NCI-H1092 treated with DMSO at 0.1 percent for 48 hours (cell line): ENCODE measurements around the gene NOXA1.

Experiments used
- DNase-seq: peaks from one replicate; lab custom pipeline; 2025; lab: John Stamatoyannopoulos, UW

The NOXA1 gene

DNA sequence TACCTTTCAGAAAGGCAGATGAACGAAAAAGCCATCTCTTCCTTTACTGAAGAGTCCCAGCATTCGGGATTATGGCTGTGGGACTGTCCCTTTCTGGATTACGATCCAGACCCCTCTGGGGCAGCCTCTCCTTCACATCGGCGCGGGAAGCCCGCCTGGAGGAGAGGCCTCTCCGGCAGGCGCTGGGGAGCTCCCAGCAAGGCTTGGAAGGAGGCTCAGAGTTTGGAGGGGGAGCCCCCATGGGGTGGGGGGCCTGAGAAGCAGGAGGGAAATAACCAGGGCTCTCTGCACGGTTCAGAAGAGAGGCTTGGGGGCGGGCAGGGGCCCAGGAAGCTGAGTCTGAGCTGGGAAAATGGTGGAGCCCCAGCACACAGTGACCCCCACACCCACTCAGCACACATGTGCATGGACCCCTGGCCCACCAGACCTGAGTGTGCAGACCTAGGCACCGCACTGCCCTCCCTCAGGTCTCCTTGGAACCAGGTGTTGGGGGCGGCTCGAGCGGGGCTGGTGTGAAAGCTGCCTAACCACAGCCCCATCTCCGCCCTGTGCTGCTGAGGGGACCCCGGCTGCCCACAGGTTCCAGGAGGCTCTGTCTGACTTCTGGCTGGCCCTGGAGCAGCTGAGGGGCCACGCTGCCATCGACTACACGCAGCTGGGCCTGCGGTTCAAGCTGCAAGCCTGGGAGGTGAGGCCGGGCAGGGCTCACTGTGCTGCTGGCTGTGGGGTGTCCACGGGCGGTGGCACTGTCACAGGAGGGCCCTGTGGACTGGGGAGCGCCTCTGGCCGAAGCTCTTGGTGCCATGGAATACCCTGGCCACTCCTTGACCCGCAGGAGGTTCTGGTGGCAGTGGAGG is 4.5 kb downstream of the NOXA1 start:
- DNase-seq: no peak

DNA sequence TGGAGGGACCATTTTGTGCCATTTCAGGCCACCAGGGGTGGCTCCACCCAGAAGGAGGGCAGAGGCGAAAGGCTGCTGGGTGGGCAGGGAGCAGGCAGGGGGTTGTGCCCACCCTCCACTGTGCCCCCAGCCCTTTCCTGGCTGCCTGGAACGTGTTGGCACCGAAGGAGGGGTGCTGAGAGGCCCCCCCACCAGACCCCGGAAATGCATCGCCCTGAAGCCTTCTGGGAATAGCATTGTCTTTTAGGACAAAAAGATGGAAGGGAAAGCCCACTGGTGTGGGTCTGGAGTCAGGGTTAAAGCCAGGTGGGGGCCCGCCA is 5.1 kb downstream of the NOXA1 start:
- DNase-seq: no peak

DNA sequence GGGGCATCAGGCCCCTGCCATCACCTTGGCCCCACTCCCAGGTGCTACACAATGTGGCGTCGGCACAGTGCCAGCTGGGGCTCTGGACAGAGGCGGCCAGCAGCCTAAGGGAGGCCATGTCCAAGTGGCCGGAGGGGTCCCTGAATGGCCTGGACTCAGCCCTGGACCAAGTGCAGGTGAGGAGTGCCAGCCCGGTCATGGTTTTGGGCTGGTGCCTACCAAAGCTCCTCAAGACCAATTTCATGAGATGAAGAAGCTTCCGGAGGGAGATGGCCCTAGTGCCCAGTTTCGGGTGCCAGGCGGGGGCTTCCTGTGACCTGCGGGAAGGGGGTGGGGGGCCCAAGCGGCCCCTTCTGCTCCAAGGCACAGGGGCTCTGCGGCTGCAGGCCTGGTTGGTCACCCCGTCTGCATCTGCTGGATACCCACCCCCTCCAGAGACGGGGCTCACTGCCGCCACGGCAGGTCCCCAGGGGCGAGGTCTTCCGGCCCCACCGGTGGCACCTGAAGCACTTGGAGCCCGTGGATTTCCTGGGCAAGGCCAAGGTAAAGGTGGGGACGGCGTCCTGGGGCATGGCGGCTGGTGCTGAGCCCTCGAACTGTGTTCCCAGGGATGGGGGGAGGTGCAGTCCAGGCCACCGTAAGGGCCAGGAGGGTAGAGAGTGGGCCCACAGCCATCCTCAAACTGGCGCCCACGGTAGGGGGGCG is 5.8 kb downstream of the NOXA1 start:
- DNase-seq: peak; percentile 15

- DNase-seq: no peak
These were observed 6.3 kb downstream of the NOXA1 start for GRCh38 chr9:137429546-137429890.

DNA sequence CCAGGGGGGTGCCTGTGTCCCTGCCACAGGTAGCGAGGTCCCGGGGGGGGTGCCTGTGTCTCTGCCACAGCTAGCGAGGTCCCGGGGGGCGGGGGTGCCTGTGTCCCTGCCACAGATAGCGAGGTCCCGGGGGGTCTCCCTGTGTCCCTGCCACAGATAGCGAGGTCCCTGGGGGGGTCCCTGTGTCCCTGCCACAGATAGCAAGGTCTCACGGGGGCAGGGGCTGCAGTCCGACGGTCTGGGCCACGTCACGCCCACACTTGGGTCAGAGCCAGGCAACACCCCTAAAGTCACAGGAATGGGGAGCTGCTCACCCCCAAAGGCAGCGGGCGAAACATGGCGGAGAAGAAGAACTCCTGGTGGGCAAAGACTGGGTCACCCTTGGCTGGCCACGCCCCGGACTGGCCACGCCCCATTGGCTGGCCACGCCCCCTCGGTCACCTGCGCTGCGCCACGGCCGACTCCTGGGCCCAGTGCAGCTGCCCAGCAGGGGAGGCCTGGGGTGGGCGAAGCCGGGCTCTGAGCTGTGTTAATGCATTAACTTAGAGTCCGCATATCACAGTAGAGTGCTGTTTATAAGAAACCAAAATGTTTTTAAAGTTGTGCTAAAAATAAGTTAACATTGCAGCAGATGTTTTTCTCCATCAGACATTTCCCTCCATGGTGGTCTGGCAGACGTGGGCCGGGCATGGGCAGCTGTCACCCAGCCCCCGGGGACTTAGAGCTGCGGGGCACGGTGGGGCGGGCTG is 7.0 kb downstream of the NOXA1 start:
- peak; percentile 14 for DNase-seq

DNA sequence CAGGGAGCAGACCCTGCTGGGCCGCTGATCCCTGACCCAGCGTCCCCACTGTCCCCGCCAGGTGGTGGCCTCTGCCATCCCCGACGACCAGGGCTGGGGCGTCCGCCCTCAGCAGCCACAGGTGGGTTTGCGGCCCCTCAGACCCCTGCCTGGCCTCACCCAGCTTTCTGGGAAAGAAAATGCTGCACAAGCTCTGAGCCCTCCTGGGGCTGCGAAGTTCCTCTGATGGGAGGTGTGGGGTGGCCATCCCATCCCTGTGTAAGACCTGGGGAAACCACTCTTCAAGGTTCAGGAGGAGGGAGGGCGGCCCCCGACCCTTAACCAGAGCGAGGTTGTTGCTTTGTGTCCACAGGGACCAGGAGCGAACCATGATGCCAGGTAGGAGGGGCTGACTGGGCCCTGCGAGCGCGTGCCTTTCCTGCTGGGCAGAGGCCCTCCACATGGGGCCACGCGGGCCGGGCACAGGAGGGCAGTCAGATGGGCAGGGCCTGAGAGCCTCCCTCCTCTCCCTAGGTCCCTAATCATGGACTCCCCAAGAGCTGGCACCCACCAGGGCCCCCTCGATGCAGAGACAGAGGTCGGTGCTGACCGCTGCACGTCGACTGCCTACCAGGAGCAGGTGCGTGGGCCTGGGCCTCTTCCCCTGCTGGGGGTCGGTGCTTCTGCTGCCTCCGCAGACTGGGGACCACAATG is 7.7 kb downstream of the NOXA1 start:
- DNase-seq: no peak

DNA sequence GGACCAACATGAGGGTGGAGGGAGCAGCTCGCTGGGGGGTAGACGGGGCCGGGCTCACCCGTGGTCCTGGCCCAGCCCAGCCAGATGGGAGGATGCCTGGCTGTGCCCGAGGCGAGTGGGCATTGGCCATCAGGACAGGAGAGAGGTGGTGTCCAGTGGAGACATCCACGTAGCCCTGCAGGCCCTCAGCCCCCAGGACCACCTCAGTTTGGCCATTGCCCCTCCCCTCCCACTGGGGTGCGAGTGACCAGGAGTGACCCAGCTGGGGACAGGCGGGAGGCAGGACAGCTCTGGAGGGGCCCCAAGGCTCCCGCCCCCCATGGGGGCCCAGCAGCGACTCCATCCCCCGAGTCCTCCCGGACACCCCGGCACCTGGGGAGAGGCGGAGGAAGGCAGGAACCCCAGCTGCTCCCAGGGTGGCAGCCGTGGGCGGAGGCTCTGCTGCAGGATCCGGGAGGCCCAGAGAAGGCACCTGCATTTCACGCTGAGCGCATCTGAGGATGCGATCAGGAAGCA is 8.3 kb downstream of the NOXA1 start:
- DNase-seq: no peak

- DNase-seq: no peak
These were observed 9.6 kb downstream of the NOXA1 start for GRCh38 chr9:137432687-137433348.

DNA sequence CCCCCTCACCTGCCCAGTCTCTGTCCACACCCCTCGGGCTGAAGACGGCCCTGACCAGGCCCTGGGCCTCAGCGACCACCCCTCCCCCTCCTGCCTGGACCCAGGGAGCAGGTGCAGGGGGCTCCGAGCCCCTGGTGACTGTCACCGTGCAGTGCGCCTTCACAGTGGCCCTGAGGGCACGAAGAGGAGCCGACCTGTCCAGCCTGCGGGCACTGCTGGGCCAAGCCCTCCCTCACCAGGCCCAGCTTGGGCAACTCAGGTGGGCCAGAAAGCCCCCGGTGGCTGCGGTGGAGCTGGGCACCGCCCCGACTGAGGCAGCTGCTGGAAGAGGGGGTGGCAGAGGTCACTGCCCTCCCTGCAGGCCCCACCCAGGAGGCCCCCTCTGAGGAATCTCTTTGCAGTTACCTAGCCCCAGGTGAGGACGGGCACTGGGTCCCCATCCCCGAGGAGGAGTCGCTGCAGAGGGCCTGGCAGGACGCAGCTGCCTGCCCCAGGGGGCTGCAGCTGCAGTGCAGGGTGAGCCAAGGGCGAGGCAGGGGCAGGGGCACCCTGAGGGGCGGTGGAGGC is 10.2 kb downstream of the NOXA1 start:
- no peak for DNase-seq

DNA sequence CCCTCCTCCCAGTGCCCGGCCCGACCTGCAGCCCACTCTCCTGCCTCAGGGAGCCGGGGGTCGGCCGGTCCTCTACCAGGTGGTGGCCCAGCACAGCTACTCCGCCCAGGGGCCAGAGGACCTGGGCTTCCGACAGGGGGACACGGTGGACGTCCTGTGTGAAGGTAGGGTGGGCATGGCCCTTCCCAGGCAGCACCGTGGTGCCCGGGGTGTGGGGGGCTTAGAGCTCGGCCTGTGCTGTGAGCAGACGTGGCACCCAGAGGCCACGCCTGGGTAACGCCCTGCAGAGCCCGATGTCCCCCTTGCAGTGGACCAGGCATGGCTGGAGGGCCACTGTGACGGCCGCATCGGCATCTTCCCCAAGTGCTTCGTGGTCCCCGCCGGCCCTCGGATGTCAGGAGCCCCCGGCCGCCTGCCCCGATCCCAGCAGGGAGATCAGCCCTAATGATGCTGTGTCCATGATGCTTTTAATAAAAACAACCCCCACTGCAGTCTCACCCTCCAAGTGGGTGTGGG is 10.8 kb downstream of the NOXA1 start:
- no peak for DNase-seq

DNA sequence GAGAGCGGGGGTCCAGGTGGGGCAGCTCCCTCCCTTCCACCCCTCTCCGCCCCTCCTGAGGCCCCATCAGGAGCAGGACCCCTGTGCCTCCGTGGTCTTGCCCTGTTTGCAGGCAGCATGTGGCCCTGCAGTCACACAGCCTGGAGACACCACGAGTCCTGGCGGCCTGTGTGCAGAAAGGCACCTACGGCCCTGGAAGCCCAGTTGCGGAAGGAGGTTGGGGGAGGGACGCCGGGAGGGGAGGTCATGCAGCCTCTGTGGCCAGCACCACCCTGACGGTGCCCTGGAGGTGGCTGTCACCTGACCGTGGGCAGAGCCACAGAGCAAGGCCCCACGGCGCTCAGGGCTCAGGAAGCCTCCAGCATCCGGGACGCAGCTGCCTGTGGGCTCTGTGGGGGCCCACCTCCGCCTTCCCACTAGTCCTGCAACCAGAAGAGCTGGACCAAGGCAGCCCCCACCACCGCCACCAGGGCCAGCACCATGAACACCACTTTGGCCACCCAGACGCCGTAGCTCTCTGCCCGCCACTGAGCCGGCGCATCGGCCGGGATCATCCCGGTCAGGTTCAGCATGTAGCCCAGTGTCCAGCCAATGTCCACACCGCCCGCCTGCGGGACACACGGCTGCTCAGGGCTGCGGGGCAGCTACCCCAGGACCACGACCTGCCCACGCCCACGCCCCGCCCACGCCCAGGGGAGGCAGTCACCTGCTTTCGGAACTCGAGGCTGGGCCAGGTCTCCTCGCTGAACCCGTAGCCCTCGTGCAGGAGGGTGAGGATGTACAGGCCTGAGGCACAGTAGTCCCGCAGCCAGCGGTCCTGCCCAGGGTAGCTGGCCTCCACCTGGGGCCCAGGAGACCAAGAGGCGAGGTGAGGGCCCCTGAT is 11.5 kb downstream of the NOXA1 start:
- DNase-seq: no peak

DNA sequence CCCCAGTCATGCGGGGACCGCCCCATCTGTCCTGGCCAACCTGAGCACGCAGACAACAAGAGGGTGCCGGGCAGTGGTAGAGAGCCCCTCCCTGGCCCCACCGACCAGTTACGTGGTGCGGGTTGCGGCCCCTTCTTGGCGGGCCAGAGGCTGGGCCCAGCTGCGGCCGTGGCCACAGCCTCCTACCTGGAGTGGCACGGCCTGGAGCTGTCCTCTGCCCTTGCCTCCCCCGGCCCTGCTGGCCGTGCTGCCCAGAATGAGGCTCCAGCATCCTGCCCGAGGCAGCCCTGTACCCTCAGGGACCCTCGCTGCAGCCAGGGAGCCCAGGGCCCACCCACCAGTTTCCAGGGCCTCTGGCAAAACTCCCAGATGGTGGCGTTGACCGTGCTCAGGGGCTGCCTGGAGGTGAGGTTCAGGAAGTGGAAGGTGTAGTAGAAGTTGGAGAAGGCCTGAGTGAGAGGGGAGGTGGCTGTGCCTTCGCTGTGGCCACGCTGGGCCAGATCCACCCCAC is 12.2 kb downstream of the NOXA1 start:
- no peak for DNase-seq

DNA sequence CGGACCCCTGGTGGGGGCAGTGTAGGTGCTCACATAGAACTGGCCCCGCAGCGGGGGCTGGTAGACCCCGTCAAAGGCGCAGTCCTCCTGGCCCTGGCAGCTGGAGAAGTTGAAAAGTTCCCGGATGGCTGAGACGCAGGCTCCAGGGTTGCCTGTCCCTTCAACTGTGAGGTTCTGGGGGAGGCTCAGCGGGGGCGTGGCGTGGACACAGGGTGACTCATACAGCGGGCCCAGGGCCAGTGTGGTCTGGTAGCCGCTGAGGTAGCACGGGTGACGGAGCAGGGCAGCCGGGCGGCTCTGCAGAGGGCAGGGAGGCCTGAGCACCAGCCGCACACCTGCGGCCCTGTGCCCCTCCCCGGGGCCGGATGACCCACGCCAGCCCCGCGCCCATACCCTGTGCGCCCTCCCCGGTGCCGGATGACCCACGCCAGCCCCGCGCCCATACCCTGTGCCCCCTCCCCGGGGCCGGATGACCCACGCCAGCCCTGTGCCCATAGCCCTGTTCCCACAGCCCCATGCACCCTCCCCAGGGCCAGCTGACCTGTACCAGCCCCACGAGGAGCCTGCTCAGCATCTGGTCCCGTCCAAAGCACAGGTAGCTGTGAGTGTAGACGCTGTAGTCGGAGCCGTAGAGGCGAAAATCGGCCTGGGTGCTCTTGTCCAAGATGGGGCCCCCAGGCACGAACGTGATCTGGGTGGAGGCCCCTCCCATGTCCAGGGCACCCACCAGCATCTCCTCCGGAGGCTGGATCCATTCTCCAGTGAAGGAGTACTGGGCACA is 13.0 kb downstream of the NOXA1 start:
- DNase-seq: no peak

GRCh38 chr9:137436761-137437600 is 13.8 kb downstream of the NOXA1 start:
- DNase-seq: no peak

- DNase-seq: no peak
These were observed 14.7 kb downstream of the NOXA1 start for GRCh38 chr9:137437691-137438590.

DNA sequence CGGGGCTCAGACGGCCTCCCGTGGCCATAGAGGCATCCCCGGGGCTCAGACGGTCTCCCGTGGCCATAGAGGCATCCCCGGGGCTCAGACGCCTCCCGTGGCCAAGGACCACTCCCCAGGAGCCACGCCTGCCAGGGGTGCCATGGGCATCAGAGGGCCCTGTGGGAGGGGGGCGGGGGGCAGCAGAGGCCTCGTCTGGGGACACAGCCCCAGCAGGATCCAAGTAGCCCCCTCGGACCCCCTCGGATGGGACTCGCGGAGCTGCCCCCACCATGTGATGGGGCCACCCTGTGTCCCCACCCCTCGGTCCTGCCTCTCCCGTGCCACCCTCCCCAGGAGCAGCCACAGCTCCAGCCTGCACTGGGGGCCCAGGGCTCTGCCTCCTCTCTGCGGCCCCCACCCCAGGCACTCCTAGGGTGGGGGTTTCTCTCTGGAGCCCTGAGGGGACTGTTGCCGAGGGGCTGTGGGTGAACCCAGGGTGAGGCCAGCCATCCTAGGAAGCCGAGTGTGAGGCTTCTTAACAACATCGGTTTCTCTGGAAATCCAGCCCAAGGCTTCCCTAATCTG is 15.5 kb downstream of the NOXA1 start:
- DNase-seq: no peak
